NCI-H460 (cell line): ENCODE measurements around the gene ATXN7L1. TPM values are rescaled to one million over a fixed set of nuclear protein-coding genes. Genes with fewer than 3 reads are reported as not detected.
A peak's percentile ranks its signal among the peaks of the same experiment; 100 is the strongest.

Experiments
- DNase-seq: peaks from one replicate; pipeline ENCODE4 v3.0.0-alpha.2; 2016; ENCODE audit warnings: low read depth; ENCODE audit errors: extremely low read depth
- total RNA-seq: library from RNA; depleted of rRNA; stranded (reverse); fragments of >200 nt; shearing (Covaris generic); gene quantifications from 2 replicates; pipeline ENCODE4 v1.2.3, GENCODE V29; 2014

ATXN7L1 gene
- total RNA-seq, 1 experiment from 2014 or later: 4.9 TPM

DNA sequence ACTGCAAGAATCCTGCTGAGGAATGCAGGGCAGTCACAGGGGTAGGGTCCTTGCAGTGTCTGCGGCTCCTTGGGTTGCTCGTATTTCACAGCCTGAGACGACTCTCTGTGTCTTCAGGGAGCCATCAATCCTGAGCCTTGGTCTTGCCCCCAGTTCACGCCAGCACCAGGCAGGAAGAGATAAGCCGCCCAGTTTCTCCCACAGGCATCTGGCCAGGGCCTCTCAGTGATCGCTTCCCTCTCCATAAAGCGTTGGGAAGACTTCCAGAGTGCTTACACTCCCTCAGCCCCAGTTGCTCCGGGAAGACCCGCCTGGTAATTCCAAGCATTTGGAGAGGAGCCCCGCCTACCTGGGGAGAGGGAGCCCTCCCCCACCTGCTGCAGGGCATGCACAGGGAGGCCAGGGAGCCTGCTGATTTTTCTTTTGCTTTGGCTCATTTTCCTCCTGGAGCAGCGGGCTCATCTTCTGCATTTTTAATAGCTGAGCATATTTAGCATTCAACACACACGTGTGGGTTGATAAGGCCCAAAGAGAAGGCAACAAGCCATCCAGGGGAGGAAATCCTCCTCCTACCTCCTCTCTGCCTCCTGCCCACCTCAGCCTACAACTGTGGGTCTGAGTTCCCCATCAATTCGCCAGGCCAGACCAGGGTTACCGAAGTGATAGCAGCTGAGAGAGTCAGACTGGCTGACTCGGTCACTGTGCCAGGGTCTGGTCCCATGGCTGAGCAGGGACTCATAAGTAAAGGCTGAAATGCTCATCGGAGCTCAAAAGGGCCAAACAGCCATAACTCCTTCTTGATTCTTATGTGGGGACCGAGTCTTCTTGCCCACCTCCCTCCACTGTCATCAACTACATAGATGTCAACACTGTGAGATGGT is 220.7 kb downstream of the ATXN7L1 start:
- DNase-seq: no peak

DNA sequence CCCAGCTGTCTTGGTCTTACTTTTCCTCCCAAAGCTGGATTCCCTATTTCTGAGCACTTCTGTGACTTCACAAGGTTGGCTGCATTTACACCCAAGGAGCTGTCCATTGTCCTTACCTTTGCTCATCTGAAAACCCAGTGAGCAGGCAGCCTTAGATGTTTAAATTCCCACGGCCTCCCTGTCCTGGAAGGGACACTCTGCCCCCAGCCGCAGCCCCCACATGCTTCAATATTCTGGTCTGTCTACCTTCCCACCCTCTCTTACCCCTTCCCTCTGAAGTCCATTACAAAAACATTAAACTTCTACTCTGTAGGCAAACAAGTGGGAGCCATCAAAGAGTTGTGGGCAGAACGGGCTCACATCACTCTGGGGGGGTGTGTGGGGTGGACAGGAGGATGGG is 221.3 kb downstream of the ATXN7L1 start:
- no peak for DNase-seq

DNA sequence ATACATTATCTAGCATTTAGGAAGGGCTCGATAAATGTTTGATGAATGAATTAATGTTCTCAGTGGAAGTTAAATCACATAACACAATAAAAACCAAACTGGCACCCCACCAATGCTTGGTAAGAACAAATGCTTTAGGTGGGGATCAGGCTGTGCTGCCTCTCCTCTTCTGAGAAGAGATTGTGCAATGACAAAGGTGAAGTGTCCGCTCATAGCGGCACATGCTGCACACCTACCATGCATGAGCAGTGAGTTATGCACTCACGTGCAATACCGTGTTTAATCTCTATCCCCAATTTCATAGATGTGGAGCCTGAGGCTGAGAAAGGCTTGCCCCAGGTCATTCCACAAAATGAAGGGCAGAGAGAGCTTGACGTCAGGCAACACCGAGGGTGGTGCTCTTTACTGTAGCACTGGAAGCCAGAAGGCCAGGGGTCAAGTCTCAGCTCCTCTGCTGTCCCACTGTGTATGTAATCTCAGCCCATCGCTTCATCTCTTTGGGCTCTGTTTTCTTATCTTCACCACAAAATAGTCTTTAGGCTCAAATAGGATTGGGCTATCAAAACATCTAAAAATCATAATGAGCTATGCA is 222.2 kb downstream of the ATXN7L1 start:
- no peak for DNase-seq

DNA sequence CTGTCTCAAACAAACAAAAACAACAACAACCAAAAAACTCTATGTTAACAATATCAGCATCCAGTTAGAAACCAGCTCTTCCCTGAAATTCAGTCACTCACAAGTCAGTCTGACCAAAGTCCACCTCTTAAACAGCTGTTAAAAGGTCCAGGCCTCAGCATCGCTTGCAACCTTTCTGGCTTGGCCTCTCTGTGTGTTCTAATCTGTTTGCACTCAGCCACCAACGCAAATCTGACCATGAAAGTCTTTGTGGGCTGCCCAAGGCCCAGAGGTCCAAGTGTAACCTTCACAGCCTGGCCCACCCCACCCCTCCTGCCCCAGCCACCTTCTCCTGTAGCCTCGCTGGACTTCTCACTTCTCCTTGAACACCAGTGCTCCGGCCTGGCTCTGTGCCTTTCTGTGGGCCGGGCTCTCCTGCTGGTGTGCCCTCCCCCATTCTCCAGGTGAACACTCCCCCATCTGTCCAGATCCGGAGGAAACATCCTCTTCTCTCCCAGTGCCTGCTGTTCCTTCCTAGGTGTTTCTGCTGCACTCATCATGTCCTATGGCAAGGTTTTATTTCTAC is 222.9 kb downstream of the ATXN7L1 start:
- no peak for DNase-seq

DNA sequence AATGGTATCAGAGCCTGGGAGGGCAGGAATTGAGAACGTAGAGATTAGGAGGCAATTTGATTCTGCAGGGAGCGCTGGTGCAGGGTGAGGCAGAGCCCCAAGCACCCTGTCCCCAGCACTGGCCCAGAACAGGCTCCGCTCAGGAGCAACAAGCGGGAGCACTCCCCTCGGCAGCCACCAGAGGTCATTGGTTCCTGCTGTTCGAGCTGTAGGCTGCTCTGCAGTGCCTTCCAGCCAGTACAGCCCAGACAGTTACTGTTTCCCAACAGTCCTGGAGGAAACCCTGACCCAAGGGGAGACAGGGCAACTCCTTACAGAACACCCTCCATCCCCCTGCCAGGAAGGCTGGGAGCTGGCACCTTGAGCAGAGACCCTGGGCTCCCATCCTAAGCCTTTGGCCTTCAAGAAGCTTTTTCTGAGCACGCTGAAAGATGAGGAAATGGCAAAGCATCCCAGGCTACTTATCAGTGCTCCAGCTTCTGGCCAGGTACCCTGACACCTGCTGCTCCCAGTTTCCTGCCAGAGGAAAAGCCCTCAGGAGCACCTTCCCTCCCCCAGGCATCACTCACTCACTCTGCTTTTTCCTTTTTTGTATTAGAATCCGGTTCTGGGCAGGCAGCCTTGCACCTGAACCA is 223.9 kb downstream of the ATXN7L1 start:
- peak; percentile 65 for DNase-seq

DNA sequence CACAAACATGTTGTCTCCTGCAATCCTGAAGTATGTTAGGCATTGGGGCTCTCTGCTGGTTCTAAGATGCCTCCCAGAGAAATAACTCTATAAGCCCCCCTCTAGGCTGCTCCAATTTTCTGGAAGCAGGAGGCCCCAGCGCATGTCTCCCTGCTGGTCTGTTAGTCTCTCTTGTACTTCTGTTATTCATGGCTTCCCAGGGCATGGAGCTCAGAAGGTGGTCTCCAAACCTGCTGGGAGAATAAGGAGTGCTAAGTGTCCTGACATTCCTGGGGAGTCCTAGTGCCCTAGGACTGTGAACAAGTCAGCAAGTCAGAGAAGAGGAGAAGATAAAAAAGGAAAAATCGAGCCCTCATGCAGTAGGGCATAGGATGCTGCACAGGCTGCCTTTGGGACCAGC is 224.6 kb downstream of the ATXN7L1 start:
- DNase-seq: no peak

DNA sequence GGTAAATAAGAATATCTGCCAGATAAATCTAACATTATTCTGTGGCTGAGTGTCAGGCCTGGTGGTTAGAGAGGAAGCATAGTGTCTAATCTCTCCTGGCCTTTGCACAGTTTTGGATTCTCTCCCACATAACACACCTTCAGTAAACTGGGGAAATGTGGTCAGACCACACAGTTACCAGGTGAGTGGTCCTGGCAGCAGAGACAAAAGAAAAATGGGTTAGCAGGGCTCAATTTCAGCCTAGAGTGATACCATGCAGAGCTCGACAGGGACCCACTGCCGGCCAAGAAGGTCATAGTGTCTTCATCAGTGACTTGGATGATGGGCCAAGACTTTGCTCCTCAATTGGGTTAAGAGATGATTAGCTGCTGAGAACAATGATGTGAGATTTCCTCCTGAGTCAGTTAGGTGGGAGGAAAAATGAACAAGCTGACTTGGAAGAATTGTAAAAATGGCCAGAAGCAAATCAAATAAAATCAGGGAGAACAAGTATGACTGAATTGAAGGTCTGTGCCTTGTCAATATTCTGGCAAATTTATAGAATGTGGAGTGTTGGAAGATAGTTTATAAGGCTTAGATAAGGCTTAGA is 225.9 kb downstream of the ATXN7L1 start:
- DNase-seq: no peak

DNA sequence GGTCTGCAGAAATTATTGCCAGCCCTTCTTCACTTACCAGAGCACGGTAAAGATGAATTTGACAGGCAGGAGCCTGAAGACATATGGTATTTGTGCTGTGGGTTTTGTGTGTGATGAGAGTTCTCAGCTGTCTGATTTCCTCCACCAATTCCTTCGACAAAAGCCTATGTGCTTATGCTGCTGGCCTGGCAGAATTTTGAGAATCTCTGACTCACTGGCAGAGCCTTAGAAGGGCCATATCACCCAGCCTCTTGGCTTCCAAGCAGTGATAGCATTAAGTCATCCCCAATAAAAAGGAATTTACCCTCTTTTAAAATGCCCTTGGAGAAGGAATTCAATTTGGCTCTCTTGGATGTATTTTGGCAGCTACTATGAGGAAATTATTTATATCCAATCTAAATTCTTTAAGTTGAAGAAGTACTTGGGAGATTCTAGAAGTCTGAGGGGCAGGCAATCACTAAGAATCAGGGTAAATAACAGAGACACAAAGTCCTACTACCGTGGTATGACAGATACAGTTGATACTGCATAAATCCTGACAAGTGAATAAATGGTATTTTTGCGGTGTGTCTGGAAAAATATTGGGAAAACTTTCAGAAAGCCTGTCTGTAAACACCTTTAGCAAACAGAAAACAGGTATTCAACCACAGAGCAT is 226.5 kb downstream of the ATXN7L1 start:
- DNase-seq: no peak

GRCh38 chr7:105648561-105649401 is 227.6 kb downstream of the ATXN7L1 start:
- DNase-seq: peak; percentile 56

GRCh38 chr7:105647591-105647990 is 228.8 kb downstream of the ATXN7L1 start:
- no peak for DNase-seq

GRCh38 chr7:105644937-105645336 is 231.5 kb downstream of the ATXN7L1 start:
- no peak for DNase-seq

- DNase-seq: no peak
Observed at GRCh38 chr7:105643851-105644250, 232.5 kb downstream of the ATXN7L1 start.

DNA sequence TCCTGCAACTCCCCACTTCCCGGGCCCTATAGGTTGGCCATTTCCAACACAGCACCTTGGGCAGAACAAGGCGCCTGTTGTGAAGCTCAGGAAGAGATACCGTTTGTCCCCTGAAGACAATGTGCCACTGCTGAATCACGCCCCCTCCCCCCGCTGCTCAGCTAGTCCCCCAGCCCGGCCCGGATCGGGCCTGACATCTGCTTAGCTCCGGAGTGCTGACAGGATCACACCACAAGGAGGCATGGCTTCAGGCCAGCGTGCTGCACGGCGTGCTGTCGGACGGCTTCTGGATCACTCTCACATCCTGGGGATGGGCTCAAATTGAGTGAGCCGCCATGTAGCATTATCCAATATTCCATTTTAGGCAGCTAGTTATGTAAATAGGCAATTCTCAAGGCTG is 233.0 kb downstream of the ATXN7L1 start:
- no peak for DNase-seq

DNA sequence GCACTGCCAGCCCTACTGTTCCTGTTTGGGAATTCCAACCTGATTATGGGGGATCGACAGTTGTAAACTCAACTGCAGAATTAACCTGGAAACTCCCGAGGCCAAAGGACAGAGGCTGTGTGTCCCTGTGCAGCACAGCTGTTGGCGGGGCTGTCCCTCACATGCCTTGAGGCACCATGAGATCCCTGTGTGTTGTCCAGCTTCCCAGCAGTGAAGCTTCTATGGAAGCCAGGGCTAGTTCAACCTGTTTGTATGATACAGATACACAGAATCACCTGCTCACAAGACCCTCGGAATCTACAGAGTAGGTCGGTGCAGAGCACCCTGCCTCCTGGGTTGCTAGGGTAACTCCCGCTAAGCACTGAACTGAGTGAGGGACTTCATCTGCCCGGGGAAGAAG is 234.1 kb downstream of the ATXN7L1 start:
- DNase-seq: no peak

DNA sequence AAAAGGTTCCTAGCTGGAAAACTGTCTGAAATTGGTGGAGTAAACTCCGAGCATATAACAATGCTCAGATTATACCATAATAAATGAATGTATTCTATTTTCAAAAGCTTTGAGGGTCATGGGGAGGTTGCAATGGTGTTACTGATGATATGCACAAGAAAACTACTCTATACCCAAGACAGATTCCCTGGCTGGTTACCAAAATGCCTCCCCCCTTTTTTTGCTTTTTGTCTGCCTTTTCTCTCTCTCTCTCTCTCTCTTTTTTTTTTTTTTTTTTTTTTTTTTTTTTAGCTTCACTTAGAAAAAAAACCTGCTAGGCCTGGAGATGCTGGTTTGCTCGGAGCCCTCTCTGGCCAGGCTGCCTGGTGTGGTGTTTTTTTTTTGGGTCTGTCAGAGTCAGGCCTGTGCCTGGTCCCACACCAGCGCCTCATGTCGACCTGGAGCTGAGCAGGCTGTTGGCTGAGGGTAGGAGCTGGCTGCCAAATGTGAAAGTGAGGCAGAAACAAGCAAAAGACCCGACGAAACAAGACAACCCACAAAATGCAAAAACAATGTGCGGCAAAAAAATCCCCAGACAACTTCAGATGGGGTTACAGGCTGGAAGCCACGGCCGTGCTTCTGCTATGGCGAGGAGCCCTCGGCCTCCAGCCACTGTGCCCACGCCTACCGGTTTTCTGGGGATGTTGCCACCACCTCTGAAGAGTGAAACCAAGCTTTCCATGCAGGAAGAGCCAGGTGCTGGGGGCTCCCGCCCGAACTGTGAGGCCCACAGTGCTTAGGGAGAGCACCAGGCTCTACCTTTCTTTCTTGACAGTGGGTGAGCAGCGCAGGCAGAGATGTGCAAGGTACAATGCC is 235.2 kb downstream of the ATXN7L1 start:
- DNase-seq: no peak

GRCh38 chr7:105639667-105640493 is 236.5 kb downstream of the ATXN7L1 start:
- DNase-seq: no peak

GRCh38 chr7:105638902-105639495 is 237.4 kb downstream of the ATXN7L1 start:
- no peak for DNase-seq
